Gastrocnemius medialis (tissue), 4 donors: ENCODE measurements around the gene IL27RA.

Source experiments
- POLR2A ChIP-seq, 2 donors: fragments of 450-650 bp; IDR thresholded peaks; one replicate each; pipeline ENCODE4 v1.6.1; 2017; ENCODE audit warnings: antibody characterized with exemption in 2 of 2, mild to moderate bottlenecking in 2 of 2, moderate library complexity in 2 of 2
- TF ChIP-seq, protein P1 (sequence below), 5 experiments: fragments of 450-650 bp in 3 of 5; fragments of 200-600 bp in 2 of 5; sonication (generic) in 2 of 5; IDR thresholded peaks in 4 of 5; conservative IDR thresholded peaks in 1 of 5; 1 replicate in 4 of 5; 2 replicates in 1 of 5; pipeline ENCODE4 v1.5.1; 2016 to 2019; ENCODE audit warnings: antibody characterized with exemption in 5 of 5, mild to moderate bottlenecking in 3 of 5, moderate library complexity in 3 of 5

- TF ChIP-seq, protein P1, sequence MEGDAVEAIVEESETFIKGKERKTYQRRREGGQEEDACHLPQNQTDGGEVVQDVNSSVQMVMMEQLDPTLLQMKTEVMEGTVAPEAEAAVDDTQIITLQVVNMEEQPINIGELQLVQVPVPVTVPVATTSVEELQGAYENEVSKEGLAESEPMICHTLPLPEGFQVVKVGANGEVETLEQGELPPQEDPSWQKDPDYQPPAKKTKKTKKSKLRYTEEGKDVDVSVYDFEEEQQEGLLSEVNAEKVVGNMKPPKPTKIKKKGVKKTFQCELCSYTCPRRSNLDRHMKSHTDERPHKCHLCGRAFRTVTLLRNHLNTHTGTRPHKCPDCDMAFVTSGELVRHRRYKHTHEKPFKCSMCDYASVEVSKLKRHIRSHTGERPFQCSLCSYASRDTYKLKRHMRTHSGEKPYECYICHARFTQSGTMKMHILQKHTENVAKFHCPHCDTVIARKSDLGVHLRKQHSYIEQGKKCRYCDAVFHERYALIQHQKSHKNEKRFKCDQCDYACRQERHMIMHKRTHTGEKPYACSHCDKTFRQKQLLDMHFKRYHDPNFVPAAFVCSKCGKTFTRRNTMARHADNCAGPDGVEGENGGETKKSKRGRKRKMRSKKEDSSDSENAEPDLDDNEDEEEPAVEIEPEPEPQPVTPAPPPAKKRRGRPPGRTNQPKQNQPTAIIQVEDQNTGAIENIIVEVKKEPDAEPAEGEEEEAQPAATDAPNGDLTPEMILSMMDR (IDR thresholded peaks at IDR 0.05 in 4 of 5, conservative IDR thresholded peaks at IDR 0.05 in 1 of 5): no peak
- TF ChIP-seq POLR2A (IDR thresholded peaks at IDR 0.05): no peak
Observed at GRCh38 chr19:13981988-13982501, 49.5 kb upstream of the IL27RA start.
